Parathyroid adenoma (tissue), 2 donors: ENCODE results near the gene KCNMB1.

Experiments used
- H2AFZ ChIP-seq: fragments of 300-600 bp; sonication (generic); one replicate; pipeline ENCODE4 v1.7.0; 2017; ENCODE audit warnings: antibody characterized with exemption, mild to moderate bottlenecking
- H3K27ac ChIP-seq: fragments of 300-600 bp; sonication (generic); one replicate; pipeline ENCODE4 v1.7.0; 2017
- H3K27me3 ChIP-seq: fragments of 300-600 bp; sonication (generic); one replicate; pipeline ENCODE4 v1.7.0; 2017; ENCODE audit warnings: low read length; ENCODE audit not compliant: control insufficient read depth, insufficient read depth
- H3K36me3 ChIP-seq: fragments of 300-600 bp; sonication (generic); one replicate; pipeline ENCODE4 v1.7.0; 2017; ENCODE audit warnings: low read length; ENCODE audit not compliant: control insufficient read depth, insufficient read depth
- H3K4me1 ChIP-seq: fragments of 300-600 bp; sonication (generic); one replicate; pipeline ENCODE4 v1.7.0; 2017; ENCODE audit warnings: control low read depth
- H3K4me2 ChIP-seq: fragments of 300-600 bp; sonication (generic); one replicate; pipeline ENCODE4 v1.7.0; 2017; ENCODE audit warnings: low read length
- H3K4me3 ChIP-seq: fragments of 300-600 bp; sonication (generic); one replicate; pipeline ENCODE4 v1.7.0; 2017; ENCODE audit warnings: low read depth, low read length
- H3K79me2 ChIP-seq: fragments of 300-600 bp; sonication (generic); one replicate; pipeline ENCODE4 v1.7.0; 2017; ENCODE audit warnings: control low read depth
- H3K9ac ChIP-seq: fragments of 300-600 bp; sonication (generic); one replicate; pipeline ENCODE4 v1.7.0; 2017; ENCODE audit warnings: mild to moderate bottlenecking
- H3K9me3 ChIP-seq: fragments of 300-600 bp; sonication (generic); one replicate; pipeline ENCODE4 v1.7.0; 2017; ENCODE audit warnings: low read length; ENCODE audit not compliant: control insufficient read depth
- CTCF ChIP-seq: fragments of 300-600 bp; sonication (generic); IDR thresholded peaks from one replicate; pipeline ENCODE4 v1.7.0; 2017; ENCODE audit warnings: antibody characterized with exemption, mild to moderate bottlenecking
- donor health status: primary hyperparathyroidism.

The KCNMB1 gene

GRCh38 chr5:170355601-170356098 is 33.5 kb downstream of the KCNMB1 start:
- Histone ChIP-seq H3K36me3 (peaks cover 3% of the 10 kb centered on the region), H3K9ac (no peak overlapping the region), H3K27ac (no peak overlapping the region), H3K4me3 (no peak overlapping the region), H3K27me3 (no peaks in the 10 kb centered on the region), H3K79me2 (no peaks in the 10 kb centered on the region), H3K4me1 (no peaks in the 10 kb centered on the region), H3K9me3 (no peaks in the 10 kb centered on the region), H3K4me2 (no peak overlapping the region), H2AFZ (no peak overlapping the region)
- TF ChIP-seq CTCF, result no peak

GRCh38 chr5:170353961-170354360 is 35.2 kb downstream of the KCNMB1 start:
- H3K4me1 ChIP-seq, result no peaks in the 10 kb centered on the region
- no peak overlapping the region for H3K9ac ChIP-seq
- H3K36me3 ChIP-seq, result peaks cover 3% of the 10 kb centered on the region
- no peaks in the 10 kb centered on the region for H3K27me3 ChIP-seq
- TF ChIP-seq CTCF, result no peak
- no peak overlapping the region for H3K4me2 ChIP-seq
- H3K4me3 ChIP-seq, result no peak overlapping the region
- H3K79me2 ChIP-seq, result no peaks in the 10 kb centered on the region
- H3K27ac ChIP-seq, result no peak overlapping the region
- H3K9me3 ChIP-seq, result no peaks in the 10 kb centered on the region
- H2AFZ ChIP-seq, result no peak overlapping the region

- no peak for TF ChIP-seq CTCF
- Histone ChIP-seq H2AFZ (no peak overlapping the region), H3K4me3 (no peak overlapping the region), H3K4me1 (peaks cover 1% of the 10 kb centered on the region), H3K27me3 (no peaks in the 10 kb centered on the region), H3K27ac (no peak overlapping the region), H3K9me3 (no peaks in the 10 kb centered on the region), H3K36me3 (peaks cover 3% of the 10 kb centered on the region), H3K4me2 (no peak overlapping the region), H3K9ac (no peak overlapping the region), H3K79me2 (no peaks in the 10 kb centered on the region)
These were observed 36.0 kb downstream of the KCNMB1 start for GRCh38 chr5:170353011-170353761.

GRCh38 chr5:170348137-170348633 is 41.0 kb downstream of the KCNMB1 start:
- Histone ChIP-seq H3K27ac (no peak overlapping the region), H2AFZ (no peak overlapping the region), H3K4me3 (no peak overlapping the region), H3K9ac (no peak overlapping the region), H3K4me1 (peaks cover 3% of the 10 kb centered on the region), H3K4me2 (no peak overlapping the region), H3K27me3 (no peaks in the 10 kb centered on the region), H3K79me2 (no peaks in the 10 kb centered on the region), H3K9me3 (no peaks in the 10 kb centered on the region), H3K36me3 (peaks cover 3% of the 10 kb centered on the region)
- TF ChIP-seq CTCF, result no peak
